DMS79 (cell line): ENCODE measurements around the gene POU1F1.
"Not testable (repeated sequence)": the region's sequence is repeated elsewhere in the genome, so short reads cannot be mapped to it uniquely, and the experiment has no call there.

Source experiments
- DNase-seq: peaks from one replicate; lab custom pipeline; 2025; lab: John Stamatoyannopoulos, UW

Gene POU1F1

DNA sequence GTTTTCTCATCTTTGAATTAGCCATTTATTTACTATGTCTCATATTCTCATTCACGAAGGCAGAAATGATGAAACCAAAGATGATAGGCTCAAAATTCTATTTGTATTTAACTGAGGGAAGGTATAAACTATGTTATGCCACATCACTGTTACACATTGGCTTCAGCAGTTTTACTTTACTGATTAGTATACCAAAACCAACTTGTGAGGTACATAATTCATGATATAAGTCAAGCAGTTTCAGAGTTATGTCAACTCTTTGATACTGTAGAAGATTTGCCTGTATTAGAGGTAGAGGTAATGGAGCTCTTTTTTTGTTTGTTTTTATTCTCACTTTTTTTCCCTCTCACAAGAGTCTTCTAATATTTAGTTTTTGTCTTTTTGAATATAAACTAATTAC, 26.4 kb downstream of the POU1F1 start:
- no peak for DNase-seq

- DNase-seq = no peak
These were observed 27.6 kb downstream of the POU1F1 start for GRCh38 chr3:87248831-87249230.

DNA sequence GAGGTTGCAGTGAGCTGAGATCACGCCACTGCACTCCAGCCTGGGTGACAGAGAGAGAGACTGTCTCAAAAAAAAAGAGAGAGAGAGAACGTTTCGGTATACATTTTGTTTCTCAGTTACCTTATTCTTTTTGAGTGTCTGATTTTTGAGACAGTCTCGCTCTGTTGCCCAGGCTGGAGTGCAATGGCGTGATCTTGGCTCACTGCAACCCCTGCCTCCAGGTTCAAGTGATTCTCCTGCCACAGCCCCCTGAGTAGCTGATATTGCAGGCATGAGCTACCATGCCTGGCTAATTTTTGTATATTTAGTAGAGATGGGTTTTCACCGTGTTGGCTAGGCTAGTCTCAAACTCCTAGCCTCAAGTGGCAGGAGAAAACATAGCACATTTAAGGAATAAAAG, 28.2 kb downstream of the POU1F1 start:
- not testable (repeated sequence) for DNase-seq

- DNase-seq = no peak
These were observed 29.0 kb downstream of the POU1F1 start for GRCh38 chr3:87247430-87247773.

GRCh38 chr3:87246662-87247429, 29.5 kb downstream of the POU1F1 start:
- DNase-seq = no peak

DNA sequence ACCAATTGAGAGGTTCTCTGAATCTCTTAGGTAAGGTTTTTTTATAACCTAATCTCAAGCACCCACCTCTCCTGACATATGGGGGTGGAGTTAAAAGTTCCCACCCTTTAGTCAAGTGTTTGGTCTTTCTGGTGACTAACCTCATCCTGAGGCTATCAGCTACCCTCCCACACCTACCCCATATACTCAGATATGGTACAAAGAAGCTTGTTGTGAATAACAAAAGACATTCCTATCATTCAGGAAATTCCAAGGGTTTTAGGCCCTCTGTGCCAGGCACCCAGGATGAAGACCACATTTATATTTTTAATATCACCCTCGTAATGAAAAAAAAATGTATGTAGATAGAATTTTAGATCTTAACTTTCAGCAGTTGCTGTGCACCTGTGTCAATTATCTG, 40.3 kb downstream of the POU1F1 start:
- no peak for DNase-seq

DNA sequence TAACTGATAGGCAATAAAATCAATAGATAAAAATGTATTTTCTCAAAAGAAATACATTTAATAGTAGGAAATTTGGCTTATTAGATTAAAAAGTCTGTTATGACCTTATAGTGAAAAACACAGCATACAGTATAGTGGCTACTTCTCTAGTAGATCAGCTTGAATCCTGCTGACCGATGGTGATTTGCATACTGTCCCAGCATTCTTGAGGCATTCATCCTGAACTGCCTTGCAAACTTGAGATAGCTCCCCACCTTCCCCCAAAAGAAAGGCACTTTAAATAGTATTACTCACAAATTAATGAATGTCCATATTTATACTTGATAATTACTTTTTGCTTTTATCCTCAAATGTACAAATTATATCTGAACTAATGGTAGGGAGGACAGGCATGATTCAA, 42.6 kb downstream of the POU1F1 start:
- no peak for DNase-seq

DNA sequence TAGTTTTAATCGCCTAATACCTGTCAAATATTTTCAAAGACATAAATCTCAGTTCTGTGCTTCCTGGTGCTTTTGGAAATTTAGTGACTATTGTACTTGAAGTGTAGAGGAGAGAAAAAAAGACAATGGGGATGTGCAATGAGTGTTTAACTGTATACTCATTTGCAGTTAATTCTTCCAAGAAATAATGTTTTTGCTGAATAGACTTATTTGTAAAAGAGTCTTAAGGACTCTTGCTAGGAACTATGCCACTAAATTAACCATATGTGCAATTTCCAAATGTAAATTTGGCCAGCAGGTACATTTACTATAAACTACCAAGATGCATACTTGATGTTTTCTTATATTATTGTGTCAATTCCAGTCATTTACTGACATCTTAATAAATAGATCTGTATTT, 47.3 kb downstream of the POU1F1 start:
- no peak for DNase-seq

DNA sequence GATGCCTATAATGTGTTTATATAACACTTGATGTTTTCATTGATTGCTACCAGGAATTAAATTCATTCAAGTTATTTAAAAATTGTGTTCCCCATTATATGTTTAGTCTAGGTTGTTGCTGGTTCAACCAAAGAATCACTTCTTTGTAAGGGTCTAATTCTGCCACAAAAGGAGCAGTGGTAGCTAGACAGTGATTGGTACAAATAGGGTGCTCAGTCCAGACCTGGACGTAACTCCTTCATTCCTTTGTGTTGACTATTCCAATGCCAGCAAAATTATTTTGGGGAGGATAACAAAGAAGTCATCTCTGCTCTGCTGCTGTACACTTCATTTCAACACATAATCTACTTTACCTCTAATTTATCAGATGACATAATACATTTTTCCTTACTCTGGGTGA, 48.1 kb downstream of the POU1F1 start:
- DNase-seq = no peak

DNA sequence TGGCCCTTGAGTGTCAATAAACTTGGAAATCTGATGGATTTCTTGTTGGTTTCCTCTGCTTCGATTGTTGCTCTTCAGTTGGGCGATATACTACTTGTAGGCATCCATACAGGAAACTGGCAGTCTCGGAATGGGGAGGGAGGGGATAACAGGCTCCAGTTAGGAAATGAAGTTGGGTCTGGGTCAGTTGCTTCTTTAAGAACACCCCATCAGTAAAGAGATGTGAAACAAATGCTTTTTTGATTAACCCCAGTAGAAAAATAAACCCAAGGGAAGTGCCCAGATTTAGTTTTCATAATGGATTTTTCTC, 48.6 kb downstream of the POU1F1 start:
- no peak for DNase-seq

GRCh38 chr3:87227104-87227834, 49.1 kb downstream of the POU1F1 start, which contains the start of gene CHMP2B:
Gene CHMP2B (plus strand): TSS chr3:87227309. CDS start chr3:87227523, 214 bp downstream.
- peak; percentile 44 for DNase-seq

GRCh38 chr3:87225659-87226058, 50.7 kb downstream of the POU1F1 start:
- no peak for DNase-seq

DNA sequence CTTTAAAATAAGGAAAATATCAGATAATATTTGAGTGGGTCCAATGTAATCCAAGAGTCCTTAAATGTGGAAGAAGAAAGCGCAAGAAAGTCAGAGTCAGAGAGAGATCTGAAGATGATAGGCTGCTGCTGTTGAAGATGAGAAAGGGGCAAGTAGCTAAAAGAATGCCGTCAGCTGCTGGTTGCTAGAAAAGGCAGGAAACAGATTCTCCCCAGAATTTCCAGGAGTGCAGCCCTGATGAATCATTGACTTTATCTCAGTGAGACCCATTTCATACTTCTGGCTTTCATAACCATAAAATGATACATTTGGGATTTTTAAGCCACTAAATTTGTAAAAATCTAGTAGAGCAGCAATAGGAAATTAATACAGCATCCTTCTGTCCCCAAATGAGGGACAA, 56.8 kb downstream of the POU1F1 start:
- no peak for DNase-seq

DNA sequence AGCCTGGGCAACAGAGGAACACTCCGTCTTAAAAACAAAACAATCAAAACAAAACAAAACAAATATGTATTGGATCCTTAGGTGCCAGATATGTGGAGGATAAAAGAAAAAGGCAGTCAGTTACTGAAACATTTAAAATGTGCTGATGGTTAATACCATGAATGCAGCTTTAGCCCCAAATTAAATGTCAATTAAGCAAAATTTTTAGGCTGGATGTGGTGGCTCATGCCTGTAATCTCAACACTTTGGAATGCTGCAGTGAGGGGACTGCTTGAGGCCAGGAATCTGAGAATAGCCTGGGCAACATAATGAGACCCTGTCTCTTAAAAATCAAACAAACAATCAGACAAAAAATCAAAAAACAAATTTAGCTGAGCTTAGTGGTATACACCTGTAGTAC, 57.8 kb downstream of the POU1F1 start:
- no peak for DNase-seq
